Renal cortex interstitium (tissue), 11 donors: Measurements from ENCODE around the gene C4BPB. TPM values are rescaled to one million over a fixed set of nuclear protein-coding genes. Genes with fewer than 3 reads are reported as not detected.

Experiments used
- DNase-seq, 11 donors: peaks; one replicate each; pipeline ENCODE4 v3.0.0-alpha.2; 2013; ENCODE audit warnings: low read depth in 9 of 11, low spot score in 4 of 11; ENCODE audit errors: extremely low read depth in 1 of 11
- polyA plus RNA-seq, 3 donors: library from polyadenylated mRNA; unstranded; fragments of 120-200 nt; gene quantifications; one replicate each; pipeline ENCODE4 v1.2.1, GENCODE V29; 2013; ENCODE audit not compliant: insufficient read length in 3 of 3

Gene C4BPB
- polyA plus RNA-seq, 3 donors: 0.29 to 1.0 (median 0.67) TPM

GRCh38 chr1:207058252-207058651 is 30.4 kb upstream of the C4BPB start:
- no peak for DNase-seq

- peak in 2 of 11 donors; percentile 25 to 40 for DNase-seq
Observed at GRCh38 chr1:207058878-207059867, 29.5 kb upstream of the C4BPB start.

- DNase-seq: no peak
Observed at GRCh38 chr1:207059881-207060280, 28.8 kb upstream of the C4BPB start.

- no peak for DNase-seq
Observed at GRCh38 chr1:207060596-207060995, 28.1 kb upstream of the C4BPB start.

- DNase-seq: no peak
Observed at GRCh38 chr1:207062058-207062457, 26.6 kb upstream of the C4BPB start.

GRCh38 chr1:207063014-207063413 is 25.6 kb upstream of the C4BPB start:
- no peak for DNase-seq

GRCh38 chr1:207064561-207064960 is 24.1 kb upstream of the C4BPB start:
- no peak for DNase-seq

- DNase-seq: no peak
Observed at GRCh38 chr1:207067185-207067584, 21.5 kb upstream of the C4BPB start.

- no peak for DNase-seq
Observed at GRCh38 chr1:207067665-207068064, 21.0 kb upstream of the C4BPB start.

GRCh38 chr1:207069061-207069460 is 19.6 kb upstream of the C4BPB start:
- no peak for DNase-seq

- no peak for DNase-seq
Observed at GRCh38 chr1:207069858-207070506, 18.7 kb upstream of the C4BPB start.

- no peak for DNase-seq
Observed at GRCh38 chr1:207070811-207071210, 17.8 kb upstream of the C4BPB start.

- DNase-seq: no peak
Observed at GRCh38 chr1:207071426-207071825, 17.2 kb upstream of the C4BPB start.

GRCh38 chr1:207072233-207072632 is 16.4 kb upstream of the C4BPB start:
- DNase-seq: peak in 3 of 11 donors; percentile 47 to 60 (median 56)

GRCh38 chr1:207073906-207074820 is 14.5 kb upstream of the C4BPB start:
- no peak for DNase-seq

GRCh38 chr1:207076181-207076955 is 12.3 kb upstream of the C4BPB start:
- no peak for DNase-seq

- no peak for DNase-seq
Observed at GRCh38 chr1:207077012-207077411, 11.6 kb upstream of the C4BPB start.
